ENCODE measurements around the gene MMD.

The MMD gene

DNA sequence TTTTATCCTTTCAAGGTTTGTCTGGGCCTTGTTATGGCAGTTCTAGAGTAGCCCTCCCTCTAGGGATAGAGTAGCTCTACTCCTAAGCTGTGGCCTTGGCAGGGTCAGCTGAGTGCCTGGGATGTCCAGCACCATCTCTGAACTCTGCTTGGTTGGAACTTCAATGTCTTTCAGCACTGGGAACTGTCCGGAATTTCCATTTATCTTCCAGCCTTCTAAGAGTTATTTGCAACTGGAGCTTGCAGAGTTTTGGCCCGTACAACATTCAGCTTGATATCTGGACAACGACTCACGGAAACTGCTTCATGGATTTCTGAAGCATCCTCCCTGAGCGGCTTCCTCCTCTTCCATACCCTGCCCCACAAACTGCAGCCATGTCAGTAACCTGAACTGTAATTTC is 22.9 kb downstream of the MMD start:
- TF ChIP-seq, protein P1, sequence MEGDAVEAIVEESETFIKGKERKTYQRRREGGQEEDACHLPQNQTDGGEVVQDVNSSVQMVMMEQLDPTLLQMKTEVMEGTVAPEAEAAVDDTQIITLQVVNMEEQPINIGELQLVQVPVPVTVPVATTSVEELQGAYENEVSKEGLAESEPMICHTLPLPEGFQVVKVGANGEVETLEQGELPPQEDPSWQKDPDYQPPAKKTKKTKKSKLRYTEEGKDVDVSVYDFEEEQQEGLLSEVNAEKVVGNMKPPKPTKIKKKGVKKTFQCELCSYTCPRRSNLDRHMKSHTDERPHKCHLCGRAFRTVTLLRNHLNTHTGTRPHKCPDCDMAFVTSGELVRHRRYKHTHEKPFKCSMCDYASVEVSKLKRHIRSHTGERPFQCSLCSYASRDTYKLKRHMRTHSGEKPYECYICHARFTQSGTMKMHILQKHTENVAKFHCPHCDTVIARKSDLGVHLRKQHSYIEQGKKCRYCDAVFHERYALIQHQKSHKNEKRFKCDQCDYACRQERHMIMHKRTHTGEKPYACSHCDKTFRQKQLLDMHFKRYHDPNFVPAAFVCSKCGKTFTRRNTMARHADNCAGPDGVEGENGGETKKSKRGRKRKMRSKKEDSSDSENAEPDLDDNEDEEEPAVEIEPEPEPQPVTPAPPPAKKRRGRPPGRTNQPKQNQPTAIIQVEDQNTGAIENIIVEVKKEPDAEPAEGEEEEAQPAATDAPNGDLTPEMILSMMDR (IDR thresholded peaks at IDR 0.05; ENCODE audit: insufficient read depth, low read length, missing control alignments), result no peak
- DNase-seq (ENCODE audit: low read depth, low spot score), result no peak
- ChIA-PET POLR2A (no interaction called here), CTCF (no interaction called here)
- no peak overlapping the region for H3K4me3 ChIP-seq (ENCODE audit: low read depth, low read length)

DNA sequence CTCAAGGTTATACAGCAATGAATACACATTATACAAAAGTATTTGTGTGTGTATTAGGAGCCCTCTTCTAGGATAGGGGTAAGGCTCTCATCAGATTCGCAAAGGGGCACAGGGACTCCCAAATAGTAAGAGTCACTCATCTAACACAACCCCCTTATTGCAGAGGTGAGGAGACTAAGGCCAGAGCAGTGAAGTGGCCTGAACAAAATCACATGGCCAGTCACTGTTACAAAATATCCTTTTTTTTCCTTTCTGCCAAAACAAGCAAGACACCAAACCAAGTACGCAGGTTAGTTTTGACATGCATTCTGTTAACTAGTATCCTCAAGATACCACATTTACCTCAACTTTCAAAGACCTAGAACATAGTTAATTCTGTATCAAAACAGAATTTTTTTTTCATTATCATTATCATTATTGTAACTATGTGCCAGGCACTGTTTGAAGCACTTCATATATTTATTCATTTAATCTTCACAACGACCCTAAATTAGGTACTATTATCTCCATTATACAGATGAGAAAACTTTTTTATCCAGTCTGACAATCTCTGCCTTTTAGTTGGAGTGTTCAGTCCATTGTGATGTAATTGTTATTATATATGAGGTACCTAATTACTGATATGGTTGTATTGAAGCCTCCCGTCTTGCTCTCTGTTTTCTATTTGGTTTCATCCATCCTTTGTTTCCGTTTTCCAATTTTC is 25.7 kb downstream of the MMD start:
- TF ChIP-seq, protein P1 (IDR thresholded peaks at IDR 0.05; ENCODE audit: insufficient read depth, low read length, missing control alignments), result no peak
- CTCF ChIA-PET, result interaction anchor here (2.8 kb wide), 1 partner anchor 47 kb away, joined by 9 read pairs; no protein-coding TSS in a partner anchor
- DNase-seq (ENCODE audit: low read depth, low spot score), result no peak
- no peak overlapping the region for H3K4me3 ChIP-seq (ENCODE audit: low read depth, low read length)
- POLR2A ChIA-PET, result no interaction called here

DNA sequence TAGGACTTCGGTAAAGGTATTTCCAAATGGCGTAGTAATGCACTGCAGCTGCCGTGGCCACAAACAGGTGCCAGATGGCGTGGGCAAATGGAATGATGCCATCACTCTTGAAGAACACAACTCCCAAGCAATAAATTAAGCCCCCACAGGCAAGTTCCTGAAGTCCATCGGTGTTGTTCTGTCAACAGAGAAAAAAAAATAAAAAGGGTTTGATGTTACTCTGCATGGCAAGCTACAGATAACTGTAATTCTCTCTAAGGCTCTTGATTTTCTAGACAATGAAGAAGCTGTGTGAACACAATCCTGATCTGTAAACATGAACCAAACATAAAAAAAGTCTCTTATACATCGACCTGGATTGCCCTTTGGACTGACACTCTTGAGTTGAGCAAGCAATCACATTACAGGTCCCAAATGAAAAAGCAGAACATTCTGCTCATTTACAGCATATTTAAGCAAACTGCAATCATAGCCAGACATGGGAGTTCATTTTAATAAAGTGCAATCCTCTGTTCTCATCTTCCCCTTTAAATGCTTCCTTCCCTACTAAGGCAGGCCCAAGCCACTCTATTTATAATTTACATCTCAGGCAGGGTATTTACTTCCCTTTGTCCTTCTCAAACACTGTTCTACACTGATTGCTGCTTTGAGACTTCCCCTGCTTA is 27.1 kb downstream of the MMD start:
- CTCF ChIA-PET, result interaction anchor here (2.8 kb wide), 1 partner anchor 46 kb away, joined by 9 read pairs; no protein-coding TSS in a partner anchor
- POLR2A ChIA-PET, result no interaction called here
- H3K4me3 ChIP-seq (ENCODE audit: low read depth, low read length), result no peak overlapping the region
- TF ChIP-seq, protein P1 (IDR thresholded peaks at IDR 0.05; ENCODE audit: insufficient read depth, low read length, missing control alignments), result no peak
- no peak for DNase-seq (ENCODE audit: low read depth, low spot score)

DNA sequence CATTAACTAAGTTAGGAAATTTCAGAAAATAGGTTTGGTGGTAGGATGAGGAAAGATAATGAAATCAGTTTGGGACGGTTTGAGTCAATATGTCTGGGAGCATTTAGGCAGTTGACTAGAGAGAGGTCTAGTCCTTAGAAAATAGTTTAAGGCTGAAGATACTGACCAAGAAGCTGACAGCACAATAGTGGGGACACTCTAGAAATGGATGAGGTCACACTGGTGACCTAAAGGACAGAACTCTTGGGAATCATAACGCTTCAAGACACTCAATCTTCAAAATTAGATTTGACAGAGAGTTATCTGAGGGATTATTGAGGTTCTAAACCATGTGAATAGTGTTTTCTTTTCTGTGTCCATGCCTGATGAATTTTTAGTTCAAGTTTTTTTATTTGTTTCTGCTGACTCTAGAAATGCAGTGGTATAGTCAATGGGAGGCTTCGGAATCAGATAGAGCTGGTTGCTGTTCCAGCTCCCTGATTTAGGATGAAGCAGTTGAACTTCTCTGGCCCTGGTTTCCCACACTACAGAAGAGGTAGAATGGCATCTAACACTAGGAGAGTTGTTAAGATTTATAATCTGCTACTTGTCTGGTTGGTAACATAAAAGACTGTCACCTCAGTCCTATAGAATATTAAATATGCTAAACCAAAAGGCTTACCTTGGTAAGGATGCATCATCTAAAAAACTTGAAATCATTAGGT is 29.7 kb downstream of the MMD start:
- CTCF ChIA-PET, result no interaction called here

DNA sequence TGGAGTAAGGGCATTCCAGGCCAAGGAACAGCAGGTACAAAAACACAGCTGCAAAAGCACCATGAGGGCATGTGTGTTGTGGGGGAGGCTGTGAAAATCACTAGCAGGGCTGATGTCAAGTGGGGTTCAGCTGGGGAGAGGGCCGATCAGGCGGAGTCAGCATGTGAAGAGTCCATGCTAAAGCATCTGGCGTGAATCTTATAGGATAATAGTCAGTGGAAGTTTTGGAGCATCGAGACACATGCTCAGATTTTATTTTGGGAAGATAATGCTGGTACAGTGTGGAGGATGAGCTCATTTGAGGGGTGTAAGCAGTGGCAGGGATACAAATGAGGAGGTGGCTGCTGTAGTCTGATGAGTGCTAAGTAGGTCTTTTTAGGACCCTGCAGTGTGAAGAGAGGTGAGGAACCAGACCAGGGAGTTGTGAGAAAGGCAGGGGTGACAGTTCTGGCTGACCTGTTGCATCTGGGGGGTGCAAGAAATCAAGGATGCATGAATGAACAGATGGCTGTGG is 30.3 kb downstream of the MMD start:
- no peak for DNase-seq (ENCODE audit: low read depth, low spot score)
- TF ChIP-seq, protein P1 (IDR thresholded peaks at IDR 0.05; ENCODE audit: insufficient read depth, low read length, missing control alignments), result no peak
- ChIA-PET POLR2A (no interaction called here), CTCF (interaction anchor here (1.6 kb wide), 1 partner anchor 35 kb away, joined by 8 read pairs; no protein-coding TSS in a partner anchor)
- H3K4me3 ChIP-seq (ENCODE audit: low read depth, low read length), result no peak overlapping the region

More for the DNA sequence above, 29.7 kb downstream of the MMD start:
- DNase-seq (ENCODE audit: low read depth, low spot score), result no peak
- TF ChIP-seq, protein P1 (IDR thresholded peaks at IDR 0.05; ENCODE audit: insufficient read depth, low read length, missing control alignments), result no peak
- POLR2A ChIA-PET, result no interaction called here
- no peak overlapping the region for H3K4me3 ChIP-seq (ENCODE audit: low read depth, low read length)

Measured in AG04449 (cell line).